ENCODE measurements around the gene SLC36A2. TPM values are rescaled to one million over a fixed set of nuclear protein-coding genes. Genes with fewer than 3 reads are reported as not detected.
"Not testable (repeated sequence)": the region's sequence is repeated elsewhere in the genome, so short reads cannot be mapped to it uniquely, and the experiment has no call there.

Gene SLC36A2
- total RNA-seq, result 0.22 TPM
- long read RNA-seq, result 0 reads

DNA sequence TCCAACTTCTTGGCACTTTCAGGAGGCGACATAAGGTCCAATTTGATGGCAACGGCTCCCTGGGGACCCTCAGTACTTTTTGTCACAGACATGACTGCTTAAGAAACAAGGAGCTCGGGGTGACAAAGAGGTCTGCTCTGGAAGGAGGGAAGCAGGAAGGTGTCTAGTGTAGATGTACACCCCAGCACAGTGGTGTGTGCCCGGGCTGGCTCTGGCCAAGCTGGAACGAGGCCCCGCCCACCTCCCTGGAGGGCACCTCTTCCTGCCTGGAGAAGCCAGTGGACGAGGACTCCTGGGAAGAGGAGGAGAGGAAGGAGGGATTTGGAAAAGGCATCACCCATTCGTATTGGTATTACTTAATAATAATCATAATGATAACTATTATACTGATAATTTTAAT lies at the start of gene SLC36A2:
SLC36A2 (minus strand) TSS at position 191 of the 400 bp plus-strand sequence; CDS start at position 92, 99 bp downstream.
- DNase-seq (peak; percentile 37), ATAC-seq (peak; percentile 40)
- intact Hi-C loops (cut with micrococcal nuclease), result no loop called here

DNA sequence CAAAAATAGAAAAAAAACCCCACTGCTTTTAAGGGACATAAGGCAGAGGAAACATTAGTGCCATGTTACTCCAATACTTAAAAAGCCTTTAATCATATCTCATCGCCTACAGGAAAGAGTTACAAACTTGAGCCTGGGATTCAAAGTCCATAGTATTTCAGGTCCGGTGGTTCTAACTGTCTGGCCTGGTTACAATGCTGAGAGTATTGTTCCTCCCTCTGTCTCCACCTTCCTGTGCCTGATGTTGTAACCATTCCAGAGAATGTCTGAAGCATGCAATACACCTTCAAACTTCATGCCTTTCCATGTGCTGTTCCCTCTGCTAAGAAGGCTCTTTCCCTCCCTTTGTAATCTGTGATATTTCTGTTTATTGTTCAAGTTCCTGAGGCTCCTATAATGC lies 41.6 kb upstream of the SLC36A2 start:
- DNase-seq, result no peak
- intact Hi-C loops (cut with micrococcal nuclease), result no loop called here
- no peak for ATAC-seq

DNA sequence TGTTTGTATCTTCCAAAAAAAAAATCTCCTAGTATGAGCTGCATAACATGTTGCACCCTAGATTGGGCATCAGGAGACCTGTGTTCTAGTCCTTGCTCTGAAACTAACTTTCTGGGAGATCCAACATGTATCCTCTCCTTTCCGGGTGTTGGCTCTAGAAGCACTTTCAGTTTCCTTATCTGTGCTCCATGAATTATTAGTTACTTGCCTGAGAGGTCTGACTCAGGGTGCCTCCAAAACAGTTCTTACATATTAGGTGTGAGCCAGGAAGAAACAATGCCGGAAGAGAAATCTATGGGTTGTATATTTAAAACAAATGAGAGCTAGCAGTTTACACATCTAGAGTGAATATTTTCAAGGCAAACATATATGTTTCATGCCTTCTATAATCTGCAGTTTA lies 36.7 kb upstream of the SLC36A2 start:
- intact Hi-C loops (cut with micrococcal nuclease), result no loop called here
- no peak for ATAC-seq
- no peak for DNase-seq

DNA sequence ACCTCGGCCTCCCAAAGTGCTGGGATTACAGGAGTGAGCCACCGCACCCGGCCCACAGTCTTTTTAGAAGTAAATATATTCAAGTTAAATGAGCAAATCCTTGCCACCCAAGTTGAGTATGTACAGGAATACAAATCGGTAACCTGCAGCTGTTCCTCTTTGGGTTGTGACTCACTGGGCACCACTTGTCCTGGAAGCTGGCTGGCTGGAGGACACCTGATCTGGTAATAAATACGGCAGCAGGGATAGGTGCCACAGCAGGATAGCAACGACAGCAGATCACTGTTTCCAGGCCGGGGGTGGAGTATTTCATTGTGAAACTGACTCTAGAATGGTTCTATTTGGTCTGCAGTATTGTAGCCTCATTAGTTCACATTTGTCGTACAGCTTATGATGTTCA lies 35.7 kb upstream of the SLC36A2 start:
- ATAC-seq (no peak), DNase-seq (no peak)
- intact Hi-C loops (cut with micrococcal nuclease), result no loop called here

DNA sequence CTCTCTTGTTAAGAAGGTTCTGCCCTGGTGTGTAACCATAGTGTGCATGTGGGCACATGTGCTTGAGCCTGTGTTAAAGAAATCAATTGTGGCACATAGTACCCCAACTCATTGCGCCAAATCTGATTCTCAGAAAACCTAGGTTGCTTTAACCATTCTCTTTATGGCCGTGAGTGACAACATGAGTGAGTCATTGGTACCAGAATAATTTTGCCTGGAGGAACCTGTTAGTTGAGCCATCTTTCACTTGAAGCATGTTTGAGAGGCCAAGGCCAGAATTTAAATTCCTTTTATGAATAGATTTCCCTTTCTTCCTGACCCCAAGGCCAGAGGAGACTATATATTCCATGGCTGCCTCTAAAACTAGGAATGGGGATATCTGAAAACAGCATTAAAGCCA lies 35.2 kb upstream of the SLC36A2 start:
- no peak for ATAC-seq
- no peak for DNase-seq
- intact Hi-C loops (cut with micrococcal nuclease), result no loop called here

DNA sequence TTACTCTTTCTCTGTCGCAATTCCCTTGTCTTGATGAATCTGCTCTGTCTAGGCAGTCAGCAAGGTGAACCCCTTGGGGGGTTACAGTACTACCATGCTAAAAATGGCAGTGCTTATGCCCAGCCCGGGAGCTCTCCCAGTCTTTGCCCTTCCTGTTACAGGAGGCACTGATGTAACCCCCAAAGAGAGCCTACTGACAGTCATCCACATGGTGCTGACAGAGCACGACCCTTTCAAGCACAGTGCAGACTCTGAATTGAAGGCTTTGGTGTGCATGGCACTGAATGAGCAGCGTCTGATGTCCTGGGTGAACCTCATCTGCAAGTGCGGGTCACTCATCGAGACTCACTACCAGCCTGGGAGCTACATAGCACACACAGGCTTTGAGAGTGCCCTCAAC lies 34.5 kb upstream of the SLC36A2 start:
- no peak for ATAC-seq
- intact Hi-C loops (cut with micrococcal nuclease), result no loop called here

DNA sequence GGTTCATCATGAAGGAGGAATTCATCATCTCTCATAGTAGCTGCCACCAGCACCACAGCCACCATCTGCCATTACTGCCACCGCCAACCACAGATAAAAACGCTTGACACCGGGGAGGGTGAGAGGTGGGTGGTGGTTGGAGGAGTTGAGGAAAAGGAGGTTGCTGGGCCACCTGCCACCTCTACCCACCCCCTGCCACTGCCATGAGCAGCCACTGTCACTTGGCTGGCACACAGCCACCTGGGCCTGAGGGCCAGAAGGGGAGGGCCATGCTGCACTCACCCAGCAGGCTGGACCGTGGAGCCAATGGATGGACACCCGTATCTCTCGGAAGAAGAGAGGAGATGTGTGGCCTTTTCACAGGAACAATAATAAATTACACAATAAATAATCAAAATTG lies 31.3 kb upstream of the SLC36A2 start:
- intact Hi-C loops (cut with micrococcal nuclease), result no loop called here
- no peak for DNase-seq
- no peak for ATAC-seq

More for the DNA sequence above, 34.5 kb upstream of the SLC36A2 start:
- DNase-seq, result no peak

DNA sequence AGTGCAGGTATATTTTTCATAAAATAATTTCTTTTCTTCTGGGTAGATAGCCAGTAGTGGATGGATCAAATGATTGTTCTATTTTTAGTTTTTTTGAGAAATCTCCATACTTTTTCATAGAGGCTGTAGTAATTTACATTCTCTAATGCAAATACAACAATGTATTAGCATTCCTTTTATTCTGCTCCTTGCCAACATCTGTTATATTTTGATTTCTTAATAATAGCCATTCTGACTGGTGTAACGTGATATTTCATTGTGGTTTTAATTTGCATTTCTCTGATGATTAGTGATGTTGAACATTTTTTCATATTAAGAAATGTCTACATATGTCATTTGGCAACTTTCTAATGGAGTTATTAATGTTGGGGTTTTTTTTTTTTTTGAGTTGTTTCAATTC lies 27.2 kb upstream of the SLC36A2 start:
- DNase-seq (no peak), ATAC-seq (no peak)
- intact Hi-C loops (cut with micrococcal nuclease), result no loop called here

DNA sequence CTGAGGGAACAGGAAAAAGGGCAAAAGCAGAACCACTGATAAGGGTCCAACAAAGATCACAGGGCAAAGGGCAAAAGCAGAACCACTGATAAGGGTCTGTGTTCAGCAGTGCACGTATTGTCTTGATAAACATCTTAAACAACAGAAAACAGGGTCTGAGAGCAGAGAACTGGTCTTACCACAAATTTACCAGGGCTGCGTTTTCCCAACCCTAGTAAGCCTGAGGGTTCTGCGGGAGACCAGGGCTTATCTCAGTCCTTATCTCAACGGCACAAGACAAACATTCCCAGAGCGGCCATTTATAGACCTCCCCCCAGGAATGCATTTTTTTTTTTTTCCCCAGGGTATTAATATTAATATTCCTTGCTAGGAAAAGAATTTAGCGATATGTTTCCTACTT lies 19.7 kb upstream of the SLC36A2 start:
- DNase-seq; ATAC-seq; intact Hi-C loops (cut with micrococcal nuclease): not testable (repeated sequence)

DNA sequence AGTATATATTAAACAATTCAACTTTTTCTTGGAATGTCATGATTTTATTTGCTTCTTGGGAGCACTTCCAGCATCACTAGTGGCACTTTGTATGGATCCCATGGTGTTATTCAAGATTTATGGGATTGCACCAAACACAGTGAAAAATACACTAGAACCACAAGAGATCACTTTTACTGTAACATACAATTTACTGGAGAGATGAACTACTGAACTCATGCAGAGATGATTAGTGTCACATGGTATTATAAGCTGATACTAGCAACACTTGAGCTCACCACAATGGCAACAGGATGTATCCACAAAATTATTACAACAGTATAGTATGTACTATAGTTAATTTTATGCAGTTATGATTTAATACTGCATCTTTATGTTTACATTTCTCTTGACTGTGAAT lies 16.3 kb upstream of the SLC36A2 start:
- intact Hi-C loops (cut with micrococcal nuclease), result no loop called here
- ATAC-seq, result no peak
- no peak for DNase-seq

DNA sequence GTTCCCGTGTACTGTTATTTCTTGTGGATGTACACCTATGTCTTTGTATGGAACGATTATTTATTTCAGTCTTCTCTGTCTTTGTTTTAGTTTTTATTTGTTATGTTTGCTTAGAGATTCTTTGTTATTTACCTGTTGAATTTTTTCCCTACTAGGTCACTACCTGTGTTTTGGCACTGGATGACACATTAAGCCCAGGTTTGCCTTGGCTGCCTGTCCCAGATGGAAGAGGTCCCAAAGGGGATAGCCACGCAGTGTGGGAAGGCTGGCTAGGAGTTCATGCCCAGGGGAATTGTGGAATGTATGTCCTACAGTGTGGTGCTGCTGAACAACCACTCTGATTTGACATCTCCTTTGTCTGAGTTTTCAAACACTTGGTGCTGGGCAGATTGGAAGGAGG lies 15.6 kb upstream of the SLC36A2 start:
- DNase-seq (no peak), ATAC-seq (no peak)
- intact Hi-C loops (cut with micrococcal nuclease), result no loop called here

DNA sequence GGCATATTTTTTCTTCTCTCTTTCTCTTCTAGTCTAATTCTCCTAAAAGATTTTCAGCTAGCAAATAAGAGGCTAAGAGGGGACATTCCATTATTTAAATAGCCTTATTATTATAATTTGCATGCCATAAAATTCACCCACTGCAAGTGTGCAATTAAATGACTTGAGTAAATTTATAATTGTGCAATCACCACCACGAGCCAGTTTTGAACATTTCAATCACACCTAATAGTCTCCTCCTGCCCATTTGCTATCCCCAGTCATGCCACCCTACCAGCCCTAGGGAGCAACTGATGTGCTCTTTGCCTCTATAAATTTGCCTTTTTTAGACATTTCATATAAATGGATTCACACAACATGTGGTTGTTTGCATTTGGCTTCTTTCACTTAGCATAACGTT lies 12.0 kb upstream of the SLC36A2 start:
- intact Hi-C loops (cut with micrococcal nuclease), result no loop called here
- ATAC-seq (no peak), DNase-seq (no peak)

DNA sequence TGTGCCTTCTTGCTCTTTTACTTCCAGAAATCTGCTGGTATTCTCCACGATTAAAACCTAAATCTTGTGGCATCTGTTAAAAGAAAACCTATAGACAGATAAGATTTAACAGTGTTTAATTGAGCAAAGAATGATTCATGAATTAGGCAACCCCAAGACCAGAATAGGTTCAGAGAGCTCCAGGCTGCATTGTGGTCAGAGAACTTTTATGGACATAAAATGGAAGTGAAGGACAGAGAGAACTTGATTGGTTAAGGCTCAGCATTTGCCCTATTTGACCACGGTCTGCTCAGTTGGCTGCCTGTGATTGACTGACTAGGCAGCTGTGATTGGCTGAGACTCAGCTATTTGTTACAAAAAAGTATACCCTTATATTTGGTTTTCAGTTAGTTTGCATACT lies 10.4 kb upstream of the SLC36A2 start:
- intact Hi-C loops (cut with micrococcal nuclease), result no loop called here
- ATAC-seq (no peak), DNase-seq (no peak)

DNA sequence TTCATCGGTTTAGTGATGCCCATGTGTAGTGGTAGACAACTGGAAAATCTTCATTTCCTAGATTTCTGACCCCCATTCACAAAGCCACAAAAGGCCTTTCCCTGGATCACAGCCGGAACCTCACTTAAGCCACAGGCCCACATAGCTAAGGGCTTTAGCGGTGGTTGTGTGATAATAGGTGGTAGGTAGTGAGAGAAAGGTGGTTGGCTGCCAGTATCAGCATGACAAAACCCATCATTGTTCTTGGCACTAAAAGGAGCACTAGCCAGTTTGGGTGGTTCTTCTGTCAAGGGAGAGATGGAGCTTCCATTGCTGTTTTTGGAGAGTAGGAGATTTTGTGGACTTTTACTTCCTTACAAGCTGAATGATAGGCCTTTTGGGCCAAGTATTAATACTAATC lies 9.7 kb upstream of the SLC36A2 start:
- ATAC-seq, result no peak
- no peak for DNase-seq
- intact Hi-C loops (cut with micrococcal nuclease), result no loop called here

DNA sequence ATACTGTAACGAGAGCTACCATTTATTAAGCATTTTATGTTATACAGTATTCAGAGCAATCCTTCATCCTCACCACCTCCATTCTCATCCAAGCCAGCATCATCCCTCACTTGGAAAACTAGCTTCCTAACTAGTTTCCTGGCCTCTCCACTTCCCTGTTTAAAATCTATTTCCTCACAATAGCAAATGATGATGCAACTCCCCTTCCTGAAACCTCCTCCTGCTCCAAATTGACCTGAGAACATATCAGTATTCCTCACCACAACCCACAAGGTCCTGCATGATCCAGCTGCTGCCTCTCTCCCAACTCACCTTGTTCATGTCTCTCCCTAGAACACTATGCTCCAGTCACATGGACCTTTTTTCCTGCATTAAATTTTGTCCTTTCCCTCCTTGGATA lies 4.3 kb upstream of the SLC36A2 start:
- intact Hi-C loops (cut with micrococcal nuclease), result no loop called here
- DNase-seq (no peak), ATAC-seq (no peak)

DNA sequence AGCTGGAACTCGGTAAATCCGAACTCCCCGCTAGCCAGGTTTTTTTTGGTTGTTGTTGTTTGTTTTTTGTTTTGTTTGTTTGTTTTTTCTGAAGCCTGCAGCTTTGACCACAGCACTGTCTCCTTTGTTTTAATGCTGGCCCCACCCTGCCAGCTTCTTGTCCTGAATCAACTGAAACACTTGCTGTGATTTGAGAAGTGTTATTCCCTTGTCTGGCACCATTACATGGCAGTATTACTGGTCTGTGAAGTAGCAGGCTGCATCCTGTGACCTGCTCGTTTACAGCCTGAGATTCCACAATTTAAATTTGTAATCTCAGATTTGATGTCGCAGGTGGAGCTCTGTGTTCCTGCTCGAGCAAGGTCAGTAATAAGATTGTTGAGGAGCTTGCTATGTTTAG lies 1.4 kb upstream of the SLC36A2 start:
- DNase-seq, result no peak
- ATAC-seq, result no peak
- intact Hi-C loops (cut with micrococcal nuclease), result no loop called here

DNA sequence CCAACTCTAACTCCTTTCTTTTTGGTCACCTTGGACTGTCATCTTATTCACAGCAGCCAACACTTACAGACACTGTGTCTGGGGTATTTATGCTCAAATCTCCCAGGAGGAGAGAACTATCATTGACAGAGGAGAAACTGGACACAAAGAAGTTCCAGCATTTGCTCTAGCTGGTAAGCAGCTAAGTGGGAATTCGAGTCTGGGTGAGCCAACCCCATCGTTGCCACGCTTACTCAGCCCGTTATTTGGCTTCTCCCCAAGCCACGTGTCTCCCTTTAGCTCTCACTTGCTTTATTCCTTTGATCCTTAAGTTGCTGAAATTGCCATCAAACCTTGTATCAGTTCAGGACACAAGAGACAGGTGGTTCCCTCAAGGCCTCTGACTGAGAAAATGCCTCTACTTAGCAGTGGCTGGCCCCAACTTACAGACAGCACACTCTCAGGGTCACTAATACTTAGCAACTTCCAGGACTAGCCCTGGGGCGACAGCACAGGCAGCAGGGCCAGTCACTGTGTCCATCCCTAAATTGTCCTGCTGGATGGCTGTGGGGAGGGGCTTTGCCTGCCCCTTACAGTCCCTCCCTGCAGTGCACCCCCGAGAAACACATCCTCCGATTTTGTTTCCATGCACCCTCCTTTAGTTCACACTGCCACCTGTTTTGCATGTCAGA lies 1.4 kb downstream of the SLC36A2 start:
- DNase-seq (no peak), ATAC-seq (peak; percentile 19)
- intact Hi-C loops (cut with micrococcal nuclease), result no loop called here

DNA sequence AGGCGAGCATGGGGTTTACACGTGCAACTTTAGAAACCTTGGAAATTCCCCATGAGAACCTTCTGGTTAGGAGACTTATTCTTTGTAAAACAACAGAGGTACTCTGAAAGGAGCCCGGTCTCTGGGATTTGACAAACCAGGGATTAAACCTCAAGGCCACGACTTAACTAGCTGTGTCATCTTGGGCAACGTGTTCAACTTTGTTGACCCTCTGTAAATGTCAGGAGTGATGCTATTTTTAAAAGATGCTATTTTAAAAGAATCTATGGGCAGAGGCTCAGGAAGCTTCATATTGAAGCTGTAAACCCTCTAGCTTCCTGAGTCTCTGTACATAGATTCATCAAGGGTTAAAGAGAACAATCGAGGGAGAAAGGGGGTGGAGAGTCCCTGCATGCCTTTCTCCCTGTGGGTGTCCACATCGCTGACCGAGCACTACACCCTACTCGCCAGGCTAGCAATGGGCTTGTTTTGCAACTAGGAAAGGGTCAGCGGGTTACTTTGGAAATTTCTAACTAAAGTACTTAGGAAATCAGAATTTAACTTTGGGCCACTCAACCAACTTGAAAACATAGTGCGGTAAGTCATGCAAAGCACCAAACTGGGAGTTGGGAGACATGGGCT lies 2.1 kb downstream of the SLC36A2 start:
- ATAC-seq (no peak), DNase-seq (no peak)
- intact Hi-C loops (cut with micrococcal nuclease), result no loop called here

DNA sequence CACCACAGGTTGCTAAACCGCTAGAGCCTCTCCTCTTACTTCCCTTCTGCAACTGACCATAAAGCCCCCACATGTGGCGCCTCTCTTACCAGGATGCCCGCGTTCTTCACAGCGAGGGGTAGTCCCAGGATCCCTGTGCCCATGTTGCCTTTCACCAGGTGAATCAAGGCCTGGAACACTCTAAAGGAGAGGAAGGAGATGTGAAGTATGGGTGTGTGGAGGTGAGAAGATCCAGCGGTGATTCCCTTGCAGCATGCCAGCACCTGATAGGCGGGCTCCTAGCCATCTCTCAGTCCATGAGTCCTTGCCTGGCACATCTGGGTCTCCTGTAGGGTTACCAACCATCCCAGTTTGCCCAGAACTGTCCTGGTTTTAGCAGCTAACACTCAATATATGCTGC lies 3.3 kb downstream of the SLC36A2 start:
- ATAC-seq, result no peak
- intact Hi-C loops (cut with micrococcal nuclease), result no loop called here
- no peak for DNase-seq

DNA sequence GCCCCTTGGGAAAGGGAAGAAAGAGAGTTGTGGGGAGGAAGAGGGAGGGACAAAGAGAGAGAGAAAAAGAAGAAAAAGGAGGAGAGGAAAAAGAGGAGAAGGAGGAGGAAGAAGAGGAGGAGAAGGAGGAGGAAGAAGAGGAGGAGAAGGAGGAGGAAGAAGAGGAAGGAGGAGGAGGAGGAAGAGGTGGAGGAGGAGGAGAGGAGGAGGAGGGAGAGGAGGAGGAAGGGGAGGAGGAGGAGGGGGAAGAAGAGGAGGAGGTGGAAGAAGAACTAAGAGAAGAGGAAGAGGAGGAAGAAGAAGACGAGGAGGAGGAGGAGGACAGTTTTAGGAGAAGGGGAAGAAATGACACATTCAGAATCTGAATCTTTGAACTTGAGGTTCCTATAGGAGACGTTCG lies 7.4 kb downstream of the SLC36A2 start:
- ATAC-seq (no peak), DNase-seq (no peak)
- intact Hi-C loops (cut with micrococcal nuclease), result no loop called here

DNA sequence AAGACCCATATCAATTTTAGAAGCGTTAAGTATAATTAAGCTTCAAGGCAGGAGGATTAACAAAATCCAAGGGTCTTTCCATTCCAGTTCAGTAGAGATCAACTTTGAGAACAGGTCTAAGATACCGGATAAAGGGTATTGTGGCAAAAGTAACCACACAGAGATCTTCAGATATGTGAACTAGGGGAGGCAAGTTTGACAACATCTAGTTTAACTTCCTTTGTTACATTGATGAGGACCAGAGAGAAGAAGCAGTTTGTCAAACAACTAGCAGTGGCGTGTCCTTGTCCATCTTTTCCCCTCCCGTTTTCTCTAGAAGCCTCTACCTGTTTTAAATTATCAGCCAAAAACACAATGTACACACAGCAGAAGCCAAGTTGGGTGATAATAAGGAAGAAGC lies 8.6 kb downstream of the SLC36A2 start:
- intact Hi-C loops (cut with micrococcal nuclease), result no loop called here
- ATAC-seq (no peak), DNase-seq (no peak)
